Stimulated activated CD8-positive, alpha-beta memory T cell treated with anti-CD3 and anti-CD28 coated beads, Interleukin-7, amount 100 ng/mL, for 48 hours (primary cell): ENCODE data around the gene REST.
"Not testable (repeated sequence)": the region's sequence is repeated elsewhere in the genome, so short reads cannot be mapped to it uniquely, and the experiment has no call there.

Experiments used
- DNase-seq, 2 donors: peaks; one replicate each; pipeline ENCODE4 v3.0.0-alpha.2; 2020; ENCODE audit warnings: low read depth in 1 of 2; ENCODE audit errors: extremely low read depth in 1 of 2

Gene REST

GRCh38 chr4:56908206-56909085, 746 bp downstream of the REST start:
- peak; percentile 45 to 60 for DNase-seq

- no peak for DNase-seq
These were observed 1.6 kb downstream of the REST start for GRCh38 chr4:56909086-56909894.

DNA sequence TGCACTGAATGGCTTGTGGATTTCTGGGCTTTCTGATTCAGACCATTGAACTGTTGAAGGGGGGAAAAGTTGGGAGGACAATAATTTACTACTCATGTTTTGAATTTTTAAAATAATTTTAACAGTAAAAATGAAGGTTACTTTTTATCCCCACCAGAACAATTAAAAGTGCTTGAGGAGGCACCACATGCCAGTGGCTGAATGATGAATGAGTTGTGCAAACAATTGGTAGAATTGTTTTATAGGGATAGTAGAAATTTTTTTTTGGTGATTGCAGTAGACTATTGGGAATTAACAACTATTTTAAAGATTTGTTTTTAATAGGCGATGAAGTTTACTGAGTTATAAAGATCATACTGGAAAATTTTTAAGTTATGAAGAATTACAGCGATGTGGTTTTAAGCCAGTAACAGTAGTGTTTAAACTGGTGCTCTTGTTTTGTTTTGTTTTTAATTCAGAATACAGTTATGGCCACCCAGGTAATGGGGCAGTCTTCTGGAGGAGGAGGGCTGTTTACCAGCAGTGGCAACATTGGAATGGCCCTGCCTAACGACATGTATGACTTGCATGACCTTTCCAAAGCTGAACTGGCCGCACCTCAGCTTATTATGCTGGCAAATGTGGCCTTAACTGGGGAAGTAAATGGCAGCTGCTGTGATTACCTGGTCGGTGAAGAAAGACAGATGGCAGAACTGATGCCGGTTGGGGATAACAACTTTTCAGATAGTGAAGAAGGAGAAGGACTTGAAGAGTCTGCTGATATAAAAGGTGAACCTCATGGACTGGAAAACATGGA, 2.7 kb downstream of the REST start:
- DNase-seq, result no peak

DNA sequence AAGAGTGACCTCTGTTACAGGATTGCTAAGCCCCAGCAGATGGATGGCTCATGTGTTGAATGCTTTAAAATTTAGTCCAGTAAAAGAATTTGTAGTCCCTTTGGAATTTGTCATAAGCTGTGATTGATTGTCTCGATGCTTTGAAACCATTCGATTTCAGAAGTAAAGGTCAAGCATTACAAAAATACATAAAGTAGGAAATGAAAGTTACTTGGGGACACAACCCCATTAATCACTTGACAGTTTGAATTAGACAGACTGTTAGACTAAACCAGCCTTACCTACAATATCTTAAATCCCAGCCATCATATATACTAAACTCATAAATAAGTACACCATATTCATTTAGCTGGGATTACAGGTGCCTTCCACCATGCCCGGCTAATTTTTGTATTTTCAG, 6.6 kb downstream of the REST start:
- DNase-seq, result no peak

GRCh38 chr4:56914977-56915376, 7.3 kb downstream of the REST start:
- not testable (repeated sequence) for DNase-seq

DNA sequence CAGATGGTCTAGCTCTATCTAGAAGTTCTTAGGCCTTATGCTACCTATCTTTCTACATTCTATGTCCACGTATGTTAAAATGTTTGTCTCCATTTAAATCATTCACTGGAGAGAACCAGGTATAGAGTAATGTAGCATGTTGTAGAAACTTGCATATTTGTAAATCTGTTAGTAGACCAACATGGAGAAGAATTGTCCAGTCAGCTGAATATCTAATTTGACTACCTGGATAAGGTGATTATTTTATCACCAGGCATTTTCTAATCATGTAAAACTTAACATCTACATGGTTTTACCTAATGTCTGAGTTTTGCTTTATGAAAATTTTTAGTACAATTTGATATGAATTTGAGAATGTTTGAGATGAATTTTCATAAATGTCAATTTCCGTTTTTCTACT, 19.5 kb downstream of the REST start:
- DNase-seq, result no peak

DNA sequence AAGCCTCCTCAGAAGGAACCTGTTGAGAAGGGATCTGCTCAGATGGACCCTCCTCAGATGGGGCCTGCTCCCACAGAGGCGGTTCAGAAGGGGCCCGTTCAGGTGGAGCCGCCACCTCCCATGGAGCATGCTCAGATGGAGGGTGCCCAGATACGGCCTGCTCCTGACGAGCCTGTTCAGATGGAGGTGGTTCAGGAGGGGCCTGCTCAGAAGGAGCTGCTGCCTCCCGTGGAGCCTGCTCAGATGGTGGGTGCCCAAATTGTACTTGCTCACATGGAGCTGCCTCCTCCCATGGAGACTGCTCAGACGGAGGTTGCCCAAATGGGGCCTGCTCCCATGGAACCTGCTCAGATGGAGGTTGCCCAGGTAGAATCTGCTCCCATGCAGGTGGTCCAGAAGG, 22.9 kb downstream of the REST start:
- no peak for DNase-seq

- no peak for DNase-seq
These were observed 24.2 kb downstream of the REST start for GRCh38 chr4:56931924-56932323.

DNA sequence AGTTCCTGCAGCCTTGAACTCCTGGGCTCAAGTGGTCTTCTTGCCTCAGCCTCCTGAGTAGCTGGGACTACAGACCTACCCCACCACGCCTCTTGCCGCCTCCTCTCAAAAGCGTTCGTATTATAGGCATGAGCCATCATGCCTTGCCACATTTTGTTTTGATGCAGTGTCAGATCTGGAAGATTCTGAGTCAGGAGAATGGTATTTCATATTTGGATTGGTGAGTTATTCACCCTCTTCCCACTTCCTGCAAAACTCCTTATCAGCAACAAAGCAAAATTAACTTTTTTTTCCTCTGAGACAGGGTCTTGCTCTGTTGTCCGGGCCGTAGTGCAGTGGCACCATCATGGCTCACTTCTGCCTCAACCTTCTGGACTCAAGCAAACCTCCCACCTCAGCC, 29.6 kb downstream of the REST start:
- DNase-seq, result no peak

DNA sequence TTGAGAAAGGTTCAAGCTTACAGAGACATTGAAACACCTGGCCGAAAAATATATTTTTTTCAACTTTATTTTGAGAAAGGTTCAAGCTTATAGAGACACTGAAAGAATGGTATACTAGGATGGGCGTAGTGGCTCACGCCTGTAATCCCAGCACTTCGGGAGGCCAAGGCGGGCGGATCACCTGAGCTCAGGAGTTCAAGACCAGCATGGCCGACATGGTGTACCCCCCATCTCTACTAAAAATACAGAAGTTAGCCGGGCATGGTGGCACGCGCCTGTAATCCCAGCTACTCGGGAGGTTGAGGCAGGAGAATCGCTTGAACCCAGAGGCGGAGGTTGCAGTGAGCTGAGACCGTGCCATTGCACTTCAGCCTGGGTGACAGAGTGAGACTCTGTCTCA, 32.1 kb downstream of the REST start:
- not testable (repeated sequence) for DNase-seq

- no peak for DNase-seq
These were observed 32.7 kb downstream of the REST start for GRCh38 chr4:56940403-56940802.

DNA sequence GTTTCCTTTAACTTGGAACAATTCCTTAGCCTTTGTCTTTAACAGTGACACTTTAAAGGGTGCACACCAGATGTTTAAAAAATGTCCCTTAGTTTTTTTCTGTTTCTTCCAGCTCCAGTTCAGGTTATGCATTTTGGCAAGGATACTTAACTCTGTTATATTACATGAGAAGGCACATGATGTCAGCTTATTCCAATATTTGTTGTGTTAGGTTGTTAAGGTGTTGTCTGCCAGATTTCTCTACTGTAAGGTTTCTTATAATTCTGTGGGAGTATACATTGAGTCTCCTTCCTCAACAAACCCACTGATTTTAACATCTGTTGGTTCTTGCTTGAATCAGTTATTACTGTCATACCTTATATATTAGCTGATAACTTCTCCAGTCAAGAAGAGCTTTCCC, 33.3 kb downstream of the REST start:
- DNase-seq, result no peak

GRCh38 chr4:56941403-56941802, 33.7 kb downstream of the REST start:
- no peak for DNase-seq

- DNase-seq, result no peak
These were observed 46.2 kb downstream of the REST start for GRCh38 chr4:56953680-56954520.

- DNase-seq, result no peak
These were observed 50.4 kb downstream of the REST start for GRCh38 chr4:56958111-56958517.

- DNase-seq, result no peak
These were observed 51.4 kb downstream of the REST start for GRCh38 chr4:56959100-56959499.

- no peak for DNase-seq
These were observed 53.4 kb downstream of the REST start for GRCh38 chr4:56961107-56961500.

DNA sequence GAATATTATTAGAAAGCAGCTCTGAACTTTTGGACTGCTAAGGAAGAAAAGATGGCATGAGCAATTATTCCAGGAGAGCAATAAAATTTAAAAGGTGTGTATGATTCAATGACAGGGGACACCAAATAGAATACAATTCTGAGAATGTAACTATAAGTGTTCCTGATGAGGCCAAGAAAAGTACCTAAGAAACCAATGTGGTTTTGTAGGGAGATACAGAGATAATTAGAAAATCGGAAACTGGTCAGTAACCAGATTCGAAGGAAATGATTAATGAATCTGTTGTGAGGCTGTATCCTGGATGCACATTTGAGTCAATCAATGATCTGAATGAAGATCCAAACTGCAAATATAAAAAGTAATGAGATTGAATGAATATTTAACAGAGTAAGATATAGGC, 63.7 kb downstream of the REST start:
- no peak for DNase-seq

GRCh38 chr4:56972389-56972788, 64.7 kb downstream of the REST start:
- DNase-seq, result no peak

DNA sequence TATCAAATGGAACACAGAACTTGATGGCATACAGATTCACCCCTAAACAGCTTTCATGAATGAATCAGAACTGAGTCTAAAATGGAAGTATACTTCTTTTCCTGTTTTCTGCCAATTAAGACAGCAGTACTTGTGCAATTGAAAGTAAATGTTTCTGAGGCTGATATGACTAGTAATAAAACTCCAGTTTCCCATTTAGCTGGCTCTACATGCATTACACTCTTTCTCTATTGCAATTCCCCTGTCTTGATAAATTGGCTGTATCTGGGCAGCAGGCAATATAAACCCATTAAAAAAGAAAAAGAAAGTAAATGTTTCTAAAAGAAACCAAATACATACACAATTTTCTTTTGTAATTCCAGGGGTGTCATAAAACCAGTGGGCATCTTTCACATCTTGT, 65.1 kb downstream of the REST start:
- DNase-seq, result no peak
